Liver (tissue), 9 donors: ENCODE measurements around the gene ADGRV1. TPM values are rescaled to one million over a fixed set of nuclear protein-coding genes. Genes with fewer than 3 reads are reported as not detected.

Experiments used
- DNase-seq: peaks from one replicate; pipeline ENCODE4 v3.0.0-alpha.2; 2017; ENCODE audit warnings: low spot score
- H3K27ac ChIP-seq, 2 donors: one replicate each; pipeline ENCODE4 v1.7.0; 2013; ENCODE audit warnings: inconsistent platforms in 2 of 2, low read length in 2 of 2, control low read depth in 1 of 2, low read depth in 1 of 2, mild to moderate bottlenecking in 1 of 2
- H3K27me3 ChIP-seq, 4 donors: one replicate each; pipeline versions ENCODE4 v1.6.1 to v1.7.0; 2013; ENCODE audit warnings: low read length in 3 of 4, inconsistent platforms in 1 of 4, mild to moderate bottlenecking in 1 of 4, moderate library complexity in 1 of 4; ENCODE audit not compliant: control insufficient read depth in 4 of 4, insufficient read depth in 4 of 4
- H3K36me3 ChIP-seq, 4 donors: one replicate each; pipeline versions ENCODE4 v1.6.1 to v1.7.0; 2013; ENCODE audit warnings: low read length in 3 of 4, mild to moderate bottlenecking in 3 of 4, low read depth in 1 of 4, moderate library complexity in 1 of 4; ENCODE audit not compliant: control insufficient read depth in 4 of 4, insufficient read depth in 3 of 4
- H3K4me1 ChIP-seq, 4 donors: one replicate each; pipeline versions ENCODE4 v1.6.1 to v1.7.0; 2013; ENCODE audit warnings: low read length in 3 of 4, mild to moderate bottlenecking in 3 of 4, moderate library complexity in 1 of 4; ENCODE audit not compliant: control insufficient read depth in 4 of 4, insufficient read depth in 4 of 4
- H3K4me3 ChIP-seq, 3 donors: one replicate each; pipeline versions ENCODE4 v1.6.1 to v1.7.0; 2013; ENCODE audit warnings: low read length in 3 of 3, control low read depth in 1 of 3, low read depth in 1 of 3, mild to moderate bottlenecking in 1 of 3
- H3K9ac ChIP-seq, 2 donors: one replicate each; pipeline ENCODE4 v1.7.0; 2013; ENCODE audit warnings: low read length in 2 of 2, mild to moderate bottlenecking in 2 of 2, moderate library complexity in 2 of 2, control low read depth in 1 of 2, low read depth in 1 of 2
- H3K9me3 ChIP-seq, 4 donors: one replicate each; pipeline versions ENCODE4 v1.6.1 to v1.7.0; 2013; ENCODE audit warnings: low read length in 3 of 4; ENCODE audit not compliant: control insufficient read depth in 4 of 4
- ATF3 ChIP-seq: IDR thresholded peaks from 2 replicates; pipeline ENCODE4 v1.6.1; 2016; ENCODE audit warnings: antibody characterized with exemption
- CTCF ChIP-seq: fragments of 150-350 bp; IDR thresholded peaks from 2 replicates; pipeline ENCODE4 v1.5.1; 2017; ENCODE audit warnings: improper control_type of control experiment, low read depth, low read length; ENCODE audit not compliant: missing input control
- EGR1 ChIP-seq, 2 donors: IDR thresholded peaks; 2 replicates each; pipeline ENCODE4 v1.6.1; 2016 to 2018; ENCODE audit warnings: antibody characterized with exemption in 2 of 2, low read depth in 2 of 2
- FOXA1 ChIP-seq: IDR thresholded peaks from 2 replicates; pipeline ENCODE4 v1.6.1; 2016; ENCODE audit warnings: antibody characterized with exemption
- FOXA2 ChIP-seq: IDR thresholded peaks from 2 replicates; pipeline ENCODE4 v1.6.1; 2016; ENCODE audit warnings: antibody characterized with exemption
- GABPA ChIP-seq, 2 donors: IDR thresholded peaks in 1 of 2; conservative IDR thresholded peaks in 1 of 2; 2 replicates each; pipeline ENCODE4 v1.6.1; 2016; ENCODE audit warnings: antibody characterized with exemption in 2 of 2, mild to moderate bottlenecking in 1 of 2, moderate library complexity in 1 of 2
- HNF4A ChIP-seq, 2 donors: conservative IDR thresholded peaks; 2 replicates each; pipeline ENCODE4 v1.6.1; 2016; ENCODE audit warnings: antibody characterized with exemption in 2 of 2, mild to moderate bottlenecking in 2 of 2
- HNF4G ChIP-seq: IDR thresholded peaks from 2 replicates; pipeline ENCODE4 v1.6.1; 2016; ENCODE audit warnings: antibody characterized with exemption
- JUND ChIP-seq, 2 donors: IDR thresholded peaks; 2 replicates each; pipeline ENCODE4 v1.6.1; 2016; ENCODE audit warnings: antibody characterized with exemption in 2 of 2
- MAX ChIP-seq: IDR thresholded peaks from 2 replicates; pipeline ENCODE4 v1.6.1; 2016; ENCODE audit warnings: antibody characterized with exemption
- NR2F2 ChIP-seq: IDR thresholded peaks from 2 replicates; pipeline ENCODE4 v1.6.1; 2016; ENCODE audit warnings: antibody characterized with exemption
- RAD21 ChIP-seq, 2 donors: IDR thresholded peaks; 2 replicates each; pipeline ENCODE4 v1.6.1; 2016; ENCODE audit warnings: antibody characterized with exemption in 2 of 2, mild to moderate bottlenecking in 2 of 2
- REST ChIP-seq: IDR thresholded peaks from 2 replicates; pipeline ENCODE4 v1.6.1; 2016; ENCODE audit warnings: antibody characterized with exemption, mild to moderate bottlenecking
- RXRA ChIP-seq, 2 donors: IDR thresholded peaks; 2 replicates each; pipeline ENCODE4 v1.6.1; 2017 to 2018; ENCODE audit warnings: antibody characterized with exemption in 2 of 2, mild to moderate bottlenecking in 1 of 2
- SP1 ChIP-seq: IDR thresholded peaks from 2 replicates; pipeline ENCODE4 v1.6.1; 2018; ENCODE audit warnings: antibody characterized with exemption, mild to moderate bottlenecking
- TAF1 ChIP-seq: conservative IDR thresholded peaks from 2 replicates; pipeline ENCODE4 v1.6.1; 2016; ENCODE audit warnings: antibody characterized with exemption, mild to moderate bottlenecking
- YY1 ChIP-seq: IDR thresholded peaks from 2 replicates; pipeline ENCODE4 v1.6.1; 2016; ENCODE audit warnings: antibody characterized with exemption, mild to moderate bottlenecking
- ZBTB33 ChIP-seq: IDR thresholded peaks from 2 replicates; pipeline ENCODE4 v1.6.1; 2016; ENCODE audit warnings: antibody characterized with exemption
- WGBS: extraction: QIAGEN DNeasy Blood & Tissue Kit; methylation state at CpG from one replicate; pipeline ENCODE4 v1.1.7; 2013; 5-methylcytosine and 5-hydroxymethylcytosine counted together
- polyA plus RNA-seq, 2 donors: library from polyadenylated mRNA; stranded (reverse) in 1 of 2; unstranded in 1 of 2; fragments of 200-250 nt in 1 of 2; fragments of >200 nt in 1 of 2; fragmentation: Nextera tagmentation in 1 of 2; extraction: Ambion mirVana in 1 of 2; gene quantifications; one replicate each; pipeline versions ENCODE4 v1.2.1 to v1.2.3, GENCODE V29; 2013 to 2015
- total RNA-seq, 2 donors: library from RNA; depleted of rRNA; stranded (reverse); fragments of >200 nt; gene quantifications; one replicate each; pipeline ENCODE4 v1.2.3, GENCODE V29; 2014
- donor health status: healthy.
- donor health status: healthy.
- donor health status: healthy.
- donor health status: healthy.
- donor health status: healthy.

Gene ADGRV1
- total and polyA plus RNA-seq, 4 donors: 5.1 to 15.5 (median 9.6) TPM

GRCh38 chr5:90746119-90746518 is 187.5 kb downstream of the ADGRV1 start:
- no peak for DNase-seq
- Histone ChIP-seq H3K27me3 (peaks cover 0 to 2% (median 0%) of the 10 kb centered on the region in 4 donors), H3K27ac (no peak overlapping the region), H3K9ac (no peak overlapping the region), H3K36me3 (no peaks in the 10 kb centered on the region), H3K4me1 (no peaks in the 10 kb centered on the region), H3K9me3 (peaks cover 0 to 11% (median 4%) of the 10 kb centered on the region in 4 donors), H3K4me3 (no peak overlapping the region)
- WGBS: 86% methylated on average over 1 of the region's 1 CpG
- no peak for TF ChIP-seq ZBTB33
- TF ChIP-seq RXRA (IDR thresholded peaks at IDR 0.05): no peak
- no peak for TF ChIP-seq JUND (IDR thresholded peaks at IDR 0.05)
- no peak for TF ChIP-seq HNF4A (conservative IDR thresholded peaks at IDR 0.05)

GRCh38 chr5:90747175-90747574 is 188.6 kb downstream of the ADGRV1 start:
- Histone ChIP-seq H3K9ac (no peak overlapping the region), H3K9me3 (peaks cover 0 to 11% (median 4%) of the 10 kb centered on the region in 4 donors), H3K4me3 (no peak overlapping the region), H3K36me3 (no peaks in the 10 kb centered on the region), H3K27me3 (peaks cover 0 to 2% (median 0%) of the 10 kb centered on the region in 4 donors), H3K27ac (no peak overlapping the region), H3K4me1 (no peaks in the 10 kb centered on the region)
- DNase-seq: no peak
- 86% methylated on average over 3 of the region's 3 CpGs for WGBS
- no peak for TF ChIP-seq HNF4G
- no peak for TF ChIP-seq EGR1 (IDR thresholded peaks at IDR 0.05; ENCODE audit: low read depth in 2 of 2)
- no peak for TF ChIP-seq FOXA2
- no peak for TF ChIP-seq GABPA (IDR thresholded peaks at IDR 0.05 in 1 of 2, conservative IDR thresholded peaks at IDR 0.05 in 1 of 2)
- TF ChIP-seq ATF3: no peak
- no peak for TF ChIP-seq CTCF
- no peak for TF ChIP-seq REST
- no peak for TF ChIP-seq NR2F2
- TF ChIP-seq FOXA1: no peak
- no peak for TF ChIP-seq TAF1
- no peak for TF ChIP-seq MAX
- no peak for TF ChIP-seq HNF4A (conservative IDR thresholded peaks at IDR 0.05)
- no peak for TF ChIP-seq ZBTB33
- no peak for TF ChIP-seq SP1
- no peak for TF ChIP-seq JUND (IDR thresholded peaks at IDR 0.05)
- TF ChIP-seq RXRA (IDR thresholded peaks at IDR 0.05): no peak
- TF ChIP-seq YY1: no peak
- no peak for TF ChIP-seq RAD21 (IDR thresholded peaks at IDR 0.05)
